IMR-90 (cell line): Measurements from ENCODE around the gene DIAPH2. TPM values are rescaled to one million over a fixed set of nuclear protein-coding genes. Genes with fewer than 3 reads are reported as not detected.

Experiments
- ATAC-seq: fragments of 200-7000 bp; cut with Tn5 transposase; 2 replicates; pipeline ENCODE4 v1.9.1; 2020; ENCODE audit warnings: low read depth, mild to moderate bottlenecking, moderate library complexity
- BruUV-seq: library from RNA; stranded (reverse); fragments of 400-500 nt; replicated peaks from 2 replicates; lab custom pipeline; 2021; lab: Mats Ljungman, UMichigan
- CTCF ChIA-PET: fragments of 300-600 bp; formaldehyde crosslinking; extraction: SDS; loops from one replicate; lab custom pipeline; 2021; ENCODE audit warnings: antibody characterized with exemption; lab: Yijun Ruan, JAX
- POLR2A ChIA-PET: fragments of 300-600 bp; sonication (Branson Sonifier 250); formaldehyde crosslinking; loops from one replicate; lab custom pipeline; 2022; ENCODE audit warnings: antibody characterized with exemption; ENCODE audit not compliant: unreplicated experiment; lab: Charles Lee
- DNase-seq: peaks from one replicate; pipeline ENCODE4 v3.0.0; 2013
- H2AFZ ChIP-seq: replicated peaks from 2 replicates; pipeline ENCODE3; 2013; ENCODE audit warnings: low read length, mild to moderate bottlenecking; ENCODE audit not compliant: poor library complexity
- H2AK5ac ChIP-seq: 2 replicates; pipeline ENCODE4 v1.6.1; 2013; ENCODE audit warnings: low read depth, low read length, inconsistent platforms
- H2AK9ac ChIP-seq: replicated peaks from 2 replicates; pipeline ENCODE3; 2013; ENCODE audit warnings: mild to moderate bottlenecking, low read depth, low read length, moderate library complexity; ENCODE audit not compliant: poor library complexity
- H2BK120ac ChIP-seq: 2 replicates; pipeline ENCODE4 v1.6.1; 2013; ENCODE audit warnings: low read depth, low read length, inconsistent platforms
- H2BK15ac ChIP-seq: 3 replicates; pipeline ENCODE4 v1.6.1; 2013; ENCODE audit warnings: low read depth, low read length, inconsistent platforms
- H2BK20ac ChIP-seq: 2 replicates; pipeline ENCODE4 v1.6.1; 2013; ENCODE audit warnings: low read depth, mild to moderate bottlenecking, inconsistent platforms, low read length, moderate library complexity
- H2BK5ac ChIP-seq: 2 replicates; pipeline ENCODE4 v1.6.1; 2013; ENCODE audit warnings: mild to moderate bottlenecking, low read depth, low read length, inconsistent platforms; ENCODE audit not compliant: poor library complexity, severe bottlenecking
- H3K14ac ChIP-seq: replicated peaks from 2 replicates; pipeline ENCODE4 v1.6.1; 2013; ENCODE audit warnings: low read depth, low read length, inconsistent platforms
- H3K18ac ChIP-seq: 2 replicates; pipeline ENCODE4 v1.6.1; 2013; ENCODE audit warnings: low read depth, low read length, control low read depth
- H3K23ac ChIP-seq: 2 replicates; pipeline ENCODE4 v1.6.1; 2013; ENCODE audit warnings: low read depth, low read length, inconsistent platforms
- H3K27ac ChIP-seq: 2 replicates; pipeline ENCODE4 v1.5.1; 2013; ENCODE audit warnings: mild to moderate bottlenecking, control low read depth, low read length; ENCODE audit not compliant: insufficient read depth
- H3K27me3 ChIP-seq: 2 replicates; pipeline ENCODE4 v1.6.1; 2013; ENCODE audit warnings: low read length; ENCODE audit not compliant: control insufficient read depth, insufficient read depth
- H3K36me3 ChIP-seq: 2 replicates; pipeline ENCODE4 v1.6.1; 2013; ENCODE audit warnings: low read length, mixed read lengths; ENCODE audit not compliant: control insufficient read depth, insufficient read depth
- H3K4ac ChIP-seq: 2 replicates; pipeline ENCODE4 v1.6.1; 2013; ENCODE audit warnings: low read depth, low read length, inconsistent platforms
- H3K4me1 ChIP-seq: 2 replicates; pipeline ENCODE4 v1.6.1; 2013; ENCODE audit warnings: low read length, mixed read lengths; ENCODE audit not compliant: control insufficient read depth, insufficient read depth
- H3K4me2 ChIP-seq: 2 replicates; pipeline ENCODE4 v1.6.1; 2013; ENCODE audit warnings: low read depth, mild to moderate bottlenecking, control low read depth, low read length, moderate library complexity
- H3K4me3 ChIP-seq: 2 replicates; pipeline ENCODE4 v1.5.1; 2013; ENCODE audit warnings: low read depth, mild to moderate bottlenecking, control low read depth, low read length, moderate library complexity; ENCODE audit not compliant: insufficient read depth
- H3K56ac ChIP-seq: 2 replicates; pipeline ENCODE4 v1.6.1; 2013; ENCODE audit warnings: low read length, inconsistent platforms; ENCODE audit not compliant: insufficient read depth; ENCODE audit errors: extremely low read depth
- H3K79me1 ChIP-seq, 2 experiments: 2 replicates each; pipeline ENCODE4 v1.6.1; 2013; ENCODE audit warnings: low read length in 2 of 2, inconsistent platforms in 1 of 2, low read depth in 1 of 2
- H3K9ac ChIP-seq: 2 replicates; pipeline ENCODE4 v1.6.1; 2013; ENCODE audit warnings: low read depth, low read length, control low read depth
- H3K9me1 ChIP-seq: 2 replicates; pipeline ENCODE4 v1.6.1; 2013; ENCODE audit warnings: low read length, inconsistent platforms; ENCODE audit not compliant: insufficient read depth
- H3K9me3 ChIP-seq: 2 replicates; pipeline ENCODE4 v1.6.1; 2013; ENCODE audit warnings: low read length; ENCODE audit not compliant: control insufficient read depth, insufficient read depth
- H4K20me1 ChIP-seq: 2 replicates; pipeline ENCODE4 v1.6.1; 2013; ENCODE audit warnings: low read length, inconsistent platforms; ENCODE audit not compliant: insufficient read depth
- H4K5ac ChIP-seq: 2 replicates; pipeline ENCODE4 v1.6.1; 2013; ENCODE audit warnings: mild to moderate bottlenecking, low read depth, low read length, control low read depth
- H4K8ac ChIP-seq, 2 experiments: 2 replicates each; pipeline ENCODE4 v1.6.1; 2013; ENCODE audit warnings: low read depth in 2 of 2, low read length in 2 of 2, control low read depth in 1 of 2, inconsistent platforms in 1 of 2
- H4K91ac ChIP-seq: 2 replicates; pipeline ENCODE4 v1.6.1; 2013; ENCODE audit warnings: low read depth, low read length, inconsistent platforms; ENCODE audit not compliant: insufficient read depth
- BHLHE40 ChIP-seq: fragments of 150-350 bp; IDR thresholded peaks from 2 replicates; pipeline ENCODE4 v1.6.1; 2016; ENCODE audit warnings: mild to moderate bottlenecking, low read depth, low read length
- CEBPB ChIP-seq: IDR thresholded peaks from 2 replicates; pipeline ENCODE4 v1.6.1; 2012; ENCODE audit warnings: low read depth, low read length, improper control_type of control experiment
- CHD1 ChIP-seq: IDR thresholded peaks from 2 replicates; pipeline ENCODE4 v1.6.1; 2012; ENCODE audit warnings: low read depth, low read length, improper control_type of control experiment
- FOS ChIP-seq: fragments of 150-350 bp; IDR thresholded peaks from 2 replicates; pipeline ENCODE4 v1.6.1; 2016; ENCODE audit warnings: low read depth, low read length
- MAFK ChIP-seq: IDR thresholded peaks from 2 replicates; pipeline ENCODE4 v1.6.1; 2012; ENCODE audit warnings: low read depth, low read length, improper control_type of control experiment
- MAZ ChIP-seq: IDR thresholded peaks from 2 replicates; pipeline ENCODE4 v1.6.1; 2012; ENCODE audit warnings: low read depth, mild to moderate bottlenecking, low read length, improper control_type of control experiment, moderate library complexity, borderline replicate concordance
- MXI1 ChIP-seq: IDR thresholded peaks from 2 replicates; pipeline ENCODE4 v1.6.1; 2012; ENCODE audit warnings: low read depth, mild to moderate bottlenecking, low read length, moderate library complexity, borderline replicate concordance
- NFE2L2 ChIP-seq: fragments of 150-350 bp; IDR thresholded peaks from 2 replicates; pipeline ENCODE4 v1.6.1; 2016; ENCODE audit warnings: low read depth, mild to moderate bottlenecking, low read length
- POLR2A ChIP-seq: IDR thresholded peaks from 2 replicates; pipeline ENCODE4 v1.6.1; 2012; ENCODE audit warnings: mild to moderate bottlenecking, low read depth, low read length
- RAD21 ChIP-seq: IDR thresholded peaks from 2 replicates; pipeline ENCODE4 v1.6.1; 2012; ENCODE audit warnings: low read length, improper control_type of control experiment
- RCOR1 ChIP-seq: IDR thresholded peaks from 2 replicates; pipeline ENCODE4 v1.6.1; 2012; ENCODE audit warnings: mild to moderate bottlenecking, low read length, improper control_type of control experiment; ENCODE audit not compliant: insufficient replicate concordance
- RFX5 ChIP-seq: IDR thresholded peaks from 2 replicates; pipeline ENCODE4 v1.8.0; 2012; ENCODE audit warnings: low read depth, mild to moderate bottlenecking, low read length, moderate library complexity
- SMC3 ChIP-seq: fragments of 150-350 bp; IDR thresholded peaks from 2 replicates; pipeline ENCODE4 v1.6.1; 2016; ENCODE audit warnings: low read depth, mild to moderate bottlenecking, antibody characterized with exemption, low read length, moderate library complexity
- WGBS, 2 experiments: methylation state at CpG; one replicate each; pipeline versions ENCODE4 v1.1.5 to v1.1.7; 2013; ENCODE audit warnings: missing lambda C conversion rate in 2 of 2; ENCODE audit not compliant: insufficient read length in 1 of 2; ENCODE audit errors: extremely low coverage in 2 of 2; 5-methylcytosine and 5-hydroxymethylcytosine counted together
- dilution Hi-C: fragments of 300-500 bp; cut with HindIII; formaldehyde crosslinking; loops from one replicate; pipeline ENCODE4 v1.14.3; 2018; ENCODE audit warnings: low sequenced_read_pairs; ENCODE audit not compliant: unreplicated experiment
- in situ Hi-C: fragments of 300-500 bp; cut with MboI; formaldehyde crosslinking; loops from 3 replicates; pipeline ENCODE4 v1.14.3; 2019; ENCODE audit warnings: low sequenced_read_pairs, inconsistent platforms, mixed read lengths
- intact Hi-C: fragments of 100-400 bp; cut with micrococcal nuclease; formaldehyde crosslinking; loops from 2 replicates; pipeline ENCODE4 v1.10.0; 2022
- polyA plus RNA-seq, 3 experiments: library from polyadenylated mRNA; depleted of rRNA; stranded (reverse); fragments of >200 nt; gene quantifications; 2 replicates each; pipeline ENCODE4 v1.2.3, GENCODE V29; 2012; ENCODE audit warnings: low replicate concordance in 1 of 3
- total RNA-seq: library from RNA; depleted of rRNA; stranded (reverse); fragments of >200 nt; gene quantifications from 2 replicates; pipeline ENCODE4 v1.2.3, GENCODE V29; 2012
- TF ChIP-seq, protein P1 (sequence below): conservative IDR thresholded peaks from 2 replicates; pipeline ENCODE4 v1.5.1; 2012; ENCODE audit warnings: mild to moderate bottlenecking, low read depth, low read length, improper control_type of control experiment
- TF ChIP-seq, protein P2 (sequence below): fragments of 150-350 bp; IDR thresholded peaks from 2 replicates; pipeline ENCODE4 v1.6.1; 2016; ENCODE audit warnings: low read depth, mild to moderate bottlenecking, low read length, moderate library complexity, borderline replicate concordance
- TF ChIP-seq, protein P3 (sequence below): fragments of 150-350 bp; IDR thresholded peaks from 2 replicates; pipeline ENCODE4 v1.6.1; 2017; ENCODE audit warnings: mild to moderate bottlenecking, antibody characterized with exemption, low read length, low read depth

The DIAPH2 gene
- total and polyA plus RNA-seq, 2 of the 4 experiments (the other 2 are of a cell fraction) = 3.6 to 19.9 TPM

GRCh38 chrX:96707804-96708203 lies 23.2 kb downstream of the DIAPH2 start:
- intact Hi-C loops (no loop called here), dilution Hi-C loops (no loop called here), in situ Hi-C loops (no loop called here)
- ATAC-seq (no peak), DNase-seq (no peak)
- POLR2A ChIA-PET = no interaction called here
- H3K27me3 ChIP-seq = no peaks in the 10 kb centered on the region
- no peaks in the 10 kb centered on the region for H3K9me3 ChIP-seq
- no peak overlapping the region for H3K4me3 ChIP-seq
- no peak overlapping the region for H2BK5ac ChIP-seq
- no peaks in the 10 kb centered on the region for H4K20me1 ChIP-seq
- peaks cover 0 to 2% of the 10 kb centered on the region in 2 experiments; a peak in 3 of 4 replicates for H3K79me1 ChIP-seq
- no peaks in the 10 kb centered on the region; the same call in 1 of the 2 replicates for H3K9me1 ChIP-seq
- H2BK120ac ChIP-seq = no peak overlapping the region
- no peak overlapping the region for H3K23ac ChIP-seq
- no peak overlapping the region for H3K4ac ChIP-seq
- no peak overlapping the region for H2AK9ac ChIP-seq
- no peak overlapping the region for H2BK20ac ChIP-seq
- H2AK5ac ChIP-seq = no peak overlapping the region
- H3K27ac ChIP-seq = no peak overlapping the region
- H2BK15ac ChIP-seq = no peak overlapping the region
- no peak overlapping the region for H4K8ac ChIP-seq
- H3K4me2 ChIP-seq = no peak overlapping the region
- no TSS peak for BruUV-seq
- H4K5ac ChIP-seq = no peak overlapping the region
- H3K56ac ChIP-seq = no peak overlapping the region
- no peak overlapping the region for H3K9ac ChIP-seq
- CTCF ChIA-PET = no interaction called here
- no peak overlapping the region for H3K18ac ChIP-seq
- no peak overlapping the region for H2AFZ ChIP-seq
- no peak overlapping the region for H3K14ac ChIP-seq
- H4K91ac ChIP-seq = no peak overlapping the region
- TF ChIP-seq FOS = no peak
- no peak for TF ChIP-seq BHLHE40
- no peak for TF ChIP-seq NFE2L2
- no peak for TF ChIP-seq RCOR1
- TF ChIP-seq CHD1 = no peak
- no peak for TF ChIP-seq CEBPB
- TF ChIP-seq MAFK = no peak
- no peak for TF ChIP-seq RAD21
- TF ChIP-seq MXI1 = no peak
- TF ChIP-seq, protein P1, sequence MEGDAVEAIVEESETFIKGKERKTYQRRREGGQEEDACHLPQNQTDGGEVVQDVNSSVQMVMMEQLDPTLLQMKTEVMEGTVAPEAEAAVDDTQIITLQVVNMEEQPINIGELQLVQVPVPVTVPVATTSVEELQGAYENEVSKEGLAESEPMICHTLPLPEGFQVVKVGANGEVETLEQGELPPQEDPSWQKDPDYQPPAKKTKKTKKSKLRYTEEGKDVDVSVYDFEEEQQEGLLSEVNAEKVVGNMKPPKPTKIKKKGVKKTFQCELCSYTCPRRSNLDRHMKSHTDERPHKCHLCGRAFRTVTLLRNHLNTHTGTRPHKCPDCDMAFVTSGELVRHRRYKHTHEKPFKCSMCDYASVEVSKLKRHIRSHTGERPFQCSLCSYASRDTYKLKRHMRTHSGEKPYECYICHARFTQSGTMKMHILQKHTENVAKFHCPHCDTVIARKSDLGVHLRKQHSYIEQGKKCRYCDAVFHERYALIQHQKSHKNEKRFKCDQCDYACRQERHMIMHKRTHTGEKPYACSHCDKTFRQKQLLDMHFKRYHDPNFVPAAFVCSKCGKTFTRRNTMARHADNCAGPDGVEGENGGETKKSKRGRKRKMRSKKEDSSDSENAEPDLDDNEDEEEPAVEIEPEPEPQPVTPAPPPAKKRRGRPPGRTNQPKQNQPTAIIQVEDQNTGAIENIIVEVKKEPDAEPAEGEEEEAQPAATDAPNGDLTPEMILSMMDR = no peak
- no peak for TF ChIP-seq RFX5
- TF ChIP-seq, protein P2, sequence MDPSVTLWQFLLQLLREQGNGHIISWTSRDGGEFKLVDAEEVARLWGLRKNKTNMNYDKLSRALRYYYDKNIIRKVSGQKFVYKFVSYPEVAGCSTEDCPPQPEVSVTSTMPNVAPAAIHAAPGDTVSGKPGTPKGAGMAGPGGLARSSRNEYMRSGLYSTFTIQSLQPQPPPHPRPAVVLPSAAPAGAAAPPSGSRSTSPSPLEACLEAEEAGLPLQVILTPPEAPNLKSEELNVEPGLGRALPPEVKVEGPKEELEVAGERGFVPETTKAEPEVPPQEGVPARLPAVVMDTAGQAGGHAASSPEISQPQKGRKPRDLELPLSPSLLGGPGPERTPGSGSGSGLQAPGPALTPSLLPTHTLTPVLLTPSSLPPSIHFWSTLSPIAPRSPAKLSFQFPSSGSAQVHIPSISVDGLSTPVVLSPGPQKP = no peak
- TF ChIP-seq, protein P3, sequence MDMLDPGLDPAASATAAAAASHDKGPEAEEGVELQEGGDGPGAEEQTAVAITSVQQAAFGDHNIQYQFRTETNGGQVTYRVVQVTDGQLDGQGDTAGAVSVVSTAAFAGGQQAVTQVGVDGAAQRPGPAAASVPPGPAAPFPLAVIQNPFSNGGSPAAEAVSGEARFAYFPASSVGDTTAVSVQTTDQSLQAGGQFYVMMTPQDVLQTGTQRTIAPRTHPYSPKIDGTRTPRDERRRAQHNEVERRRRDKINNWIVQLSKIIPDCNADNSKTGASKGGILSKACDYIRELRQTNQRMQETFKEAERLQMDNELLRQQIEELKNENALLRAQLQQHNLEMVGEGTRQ = no peak
- TF ChIP-seq POLR2A = no peak
- no peak for TF ChIP-seq MAZ
- TF ChIP-seq SMC3 = no peak
- no peaks in the 10 kb centered on the region for H3K4me1 ChIP-seq
- no peaks in the 10 kb centered on the region for H3K36me3 ChIP-seq
- no CpG with 5 or more reads among the region's 1 CpG for whole genome bisulfite sequencing, 2 experiments
